Stomach smooth muscle (tissue), 2 donors: ENCODE results near the gene PDE4D.

Experiments used
- H3K27ac ChIP-seq: one replicate; pipeline ENCODE4 v1.7.0; 2013; ENCODE audit warnings: mild to moderate bottlenecking, low read length, inconsistent platforms
- H3K27me3 ChIP-seq, 2 donors: one replicate each; pipeline ENCODE4 v1.7.0; 2013; ENCODE audit warnings: low read length in 2 of 2; ENCODE audit not compliant: insufficient read depth in 2 of 2, control insufficient read depth in 1 of 2
- H3K36me3 ChIP-seq, 2 donors: one replicate each; pipeline ENCODE4 v1.7.0; 2013; ENCODE audit warnings: low read length in 2 of 2; ENCODE audit not compliant: control insufficient read depth in 2 of 2, insufficient read depth in 2 of 2
- H3K4me1 ChIP-seq: one replicate; pipeline ENCODE4 v1.7.0; 2013; ENCODE audit warnings: low read length; ENCODE audit not compliant: control insufficient read depth, insufficient read depth
- H3K4me3 ChIP-seq, 2 donors: one replicate each; pipeline ENCODE4 v1.7.0; 2013; ENCODE audit warnings: low read length in 2 of 2
- H3K9ac ChIP-seq, 2 donors: one replicate each; pipeline ENCODE4 v1.7.0; 2013; ENCODE audit warnings: low read length in 2 of 2, mild to moderate bottlenecking in 1 of 2
- H3K9me3 ChIP-seq, 2 donors: one replicate each; pipeline ENCODE4 v1.7.0; 2013; ENCODE audit warnings: low read length in 2 of 2; ENCODE audit not compliant: control insufficient read depth in 2 of 2
- donor health status: healthy.
- donor health status: Pancreatic carcinoma.

The PDE4D gene

GRCh38 chr5:59724482-59725391 lies 168.8 kb downstream of the PDE4D start:
- Histone ChIP-seq H3K27me3 (no peaks in the 10 kb centered on the region), H3K9ac (no peak overlapping the region), H3K4me3 (no peak overlapping the region), H3K9me3 (no peaks in the 10 kb centered on the region), H3K27ac (no peak overlapping the region), H3K4me1 (no peaks in the 10 kb centered on the region), H3K36me3 (no peaks in the 10 kb centered on the region)

- Histone ChIP-seq H3K27me3 (no peaks in the 10 kb centered on the region), H3K4me1 (no peaks in the 10 kb centered on the region), H3K27ac (no peak overlapping the region), H3K36me3 (no peaks in the 10 kb centered on the region), H3K9me3 (no peaks in the 10 kb centered on the region), H3K9ac (no peak overlapping the region), H3K4me3 (no peak overlapping the region)
These were observed 170.7 kb downstream of the PDE4D start for GRCh38 chr5:59722874-59723273.

GRCh38 chr5:59721741-59722140 lies 171.8 kb downstream of the PDE4D start:
- H3K4me1 ChIP-seq = no peaks in the 10 kb centered on the region
- no peaks in the 10 kb centered on the region for H3K27me3 ChIP-seq
- no peak overlapping the region for H3K4me3 ChIP-seq
- no peak overlapping the region for H3K9ac ChIP-seq
- no peaks in the 10 kb centered on the region for H3K36me3 ChIP-seq
- no peak overlapping the region for H3K27ac ChIP-seq
- H3K9me3 ChIP-seq = no peaks in the 10 kb centered on the region

GRCh38 chr5:59720063-59720462 lies 173.5 kb downstream of the PDE4D start:
- Histone ChIP-seq H3K4me3 (no peak overlapping the region), H3K36me3 (no peaks in the 10 kb centered on the region), H3K4me1 (no peaks in the 10 kb centered on the region), H3K27ac (no peak overlapping the region), H3K9me3 (no peaks in the 10 kb centered on the region), H3K9ac (no peak overlapping the region), H3K27me3 (no peaks in the 10 kb centered on the region)

GRCh38 chr5:59716966-59717500 lies 176.5 kb downstream of the PDE4D start:
- Histone ChIP-seq H3K9ac (no peak overlapping the region), H3K36me3 (no peaks in the 10 kb centered on the region), H3K9me3 (no peaks in the 10 kb centered on the region), H3K4me1 (no peaks in the 10 kb centered on the region), H3K27me3 (no peaks in the 10 kb centered on the region), H3K27ac (no peak overlapping the region), H3K4me3 (no peak overlapping the region)

GRCh38 chr5:59716029-59716428 lies 177.5 kb downstream of the PDE4D start:
- Histone ChIP-seq H3K36me3 (no peaks in the 10 kb centered on the region), H3K9ac (no peak overlapping the region), H3K27ac (no peak overlapping the region), H3K4me1 (no peaks in the 10 kb centered on the region), H3K9me3 (no peaks in the 10 kb centered on the region), H3K4me3 (no peak overlapping the region), H3K27me3 (no peaks in the 10 kb centered on the region)

- Histone ChIP-seq H3K9me3 (no peaks in the 10 kb centered on the region), H3K4me1 (no peaks in the 10 kb centered on the region), H3K4me3 (no peak overlapping the region), H3K27me3 (no peaks in the 10 kb centered on the region), H3K27ac (no peak overlapping the region), H3K9ac (no peak overlapping the region), H3K36me3 (no peaks in the 10 kb centered on the region)
These were observed 178.3 kb downstream of the PDE4D start for GRCh38 chr5:59715228-59715627.

GRCh38 chr5:59713498-59713844 lies 180.1 kb downstream of the PDE4D start:
- Histone ChIP-seq H3K36me3 (no peaks in the 10 kb centered on the region), H3K27ac (no peak overlapping the region), H3K27me3 (no peaks in the 10 kb centered on the region), H3K9ac (no peak overlapping the region), H3K4me3 (no peak overlapping the region), H3K9me3 (no peaks in the 10 kb centered on the region), H3K4me1 (peaks cover 3% of the 10 kb centered on the region)

- Histone ChIP-seq H3K27ac (no peak overlapping the region), H3K36me3 (no peaks in the 10 kb centered on the region), H3K9me3 (no peaks in the 10 kb centered on the region), H3K4me3 (no peak overlapping the region), H3K27me3 (no peaks in the 10 kb centered on the region), H3K9ac (no peak overlapping the region), H3K4me1 (peaks cover 3% of the 10 kb centered on the region)
These were observed 180.6 kb downstream of the PDE4D start for GRCh38 chr5:59712836-59713497.

- Histone ChIP-seq H3K27me3 (no peaks in the 10 kb centered on the region), H3K9me3 (no peaks in the 10 kb centered on the region), H3K36me3 (no peaks in the 10 kb centered on the region), H3K9ac (no peak overlapping the region), H3K27ac (no peak overlapping the region), H3K4me1 (peaks cover 3% of the 10 kb centered on the region), H3K4me3 (no peak overlapping the region)
These were observed 182.2 kb downstream of the PDE4D start for GRCh38 chr5:59711310-59711709.

GRCh38 chr5:59709846-59710245 lies 183.7 kb downstream of the PDE4D start:
- H3K27me3 ChIP-seq = no peaks in the 10 kb centered on the region
- no peak overlapping the region for H3K27ac ChIP-seq
- no peak overlapping the region for H3K9ac ChIP-seq

More at GRCh38 chr5:59709846-59710245, 183.7 kb downstream of the PDE4D start:
- no peaks in the 10 kb centered on the region for H3K9me3 ChIP-seq
- no peaks in the 10 kb centered on the region for H3K36me3 ChIP-seq
- no peak overlapping the region for H3K4me3 ChIP-seq
- H3K4me1 ChIP-seq = peaks cover 3% of the 10 kb centered on the region
